IPS-20b (cell line): ENCODE data around the gene SLC4A2.
A peak's percentile ranks its signal among the peaks of the same experiment; 100 is the strongest.
"Not testable (repeated sequence)": the region's sequence is repeated elsewhere in the genome, so short reads cannot be mapped to it uniquely, and the experiment has no call there.

Experiments
- H3K27ac ChIP-seq: one replicate; pipeline ENCODE4 v1.5.1; 2013; ENCODE audit warnings: low read length
- H3K27me3 ChIP-seq: 2 replicates; pipeline ENCODE4 v1.6.1; 2013; ENCODE audit warnings: mild to moderate bottlenecking, low read length, inconsistent platforms; ENCODE audit not compliant: insufficient read depth
- H3K36me3 ChIP-seq: 2 replicates; pipeline ENCODE4 v1.6.1; 2013; ENCODE audit warnings: low read depth, mild to moderate bottlenecking, inconsistent platforms, low read length, moderate library complexity; ENCODE audit not compliant: insufficient read depth
- H3K4me1 ChIP-seq: 2 replicates; pipeline ENCODE4 v1.6.1; 2013; ENCODE audit warnings: mild to moderate bottlenecking, control low read depth, inconsistent platforms, low read length, moderate library complexity; ENCODE audit not compliant: insufficient read depth
- H3K4me3 ChIP-seq: 2 replicates; pipeline ENCODE4 v1.5.1; 2013; ENCODE audit warnings: mild to moderate bottlenecking, low read length, inconsistent platforms
- H3K9ac ChIP-seq: 2 replicates; pipeline ENCODE4 v1.6.1; 2013; ENCODE audit warnings: low read depth, mild to moderate bottlenecking, inconsistent platforms, low read length, moderate library complexity
- H3K9me3 ChIP-seq: 2 replicates; pipeline ENCODE4 v1.6.1; 2013; ENCODE audit warnings: mild to moderate bottlenecking, low read depth, low read length, inconsistent platforms; ENCODE audit not compliant: insufficient read depth

Gene SLC4A2

DNA sequence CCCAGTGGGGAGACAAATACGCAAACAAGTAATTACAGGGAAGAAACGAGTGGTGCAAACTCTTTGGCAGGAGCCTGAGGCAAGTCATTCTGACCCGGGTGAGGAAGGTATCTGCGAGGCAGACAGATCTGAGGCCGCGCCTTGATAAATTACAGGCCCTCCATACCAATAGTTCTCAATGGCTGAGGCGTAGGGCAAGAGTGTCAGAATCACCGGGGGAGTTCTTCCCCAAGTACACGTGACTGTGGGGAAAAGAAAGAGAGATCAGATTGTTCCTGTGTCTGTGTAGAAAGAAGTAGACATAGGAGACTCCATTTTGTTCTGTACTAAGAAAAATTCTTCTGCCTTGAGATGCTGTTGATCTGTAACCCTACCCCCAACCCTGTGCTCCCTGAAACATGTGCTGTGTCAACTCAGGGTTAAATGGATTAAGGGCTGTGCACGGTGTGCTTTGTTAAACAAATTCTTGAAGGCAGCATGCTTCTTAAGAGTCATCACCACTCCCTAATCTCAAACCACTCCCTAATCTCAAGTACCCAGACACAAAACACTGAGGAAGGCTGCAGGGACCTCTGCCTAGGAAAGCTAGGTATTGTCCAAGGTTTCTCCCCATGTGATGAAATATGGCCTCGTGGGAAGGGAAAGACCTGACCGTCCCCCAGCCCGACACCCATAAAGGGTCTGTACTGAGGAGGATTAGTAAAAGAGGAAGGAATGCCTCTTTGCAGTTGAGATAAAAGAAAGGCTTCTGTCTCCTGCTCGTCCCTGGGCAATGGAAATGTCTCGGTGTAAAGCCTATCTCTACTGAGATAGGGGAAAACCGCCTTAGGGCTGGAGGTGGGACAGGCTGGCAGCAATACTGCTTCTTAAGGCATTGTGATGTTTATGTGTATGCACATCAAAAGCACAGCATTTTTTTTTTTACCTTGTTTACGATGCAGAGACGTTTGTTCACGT lies 32.3 kb upstream of the SLC4A2 start:
- not testable (repeated sequence) for H3K27me3 ChIP-seq, H3K4me1 ChIP-seq, H3K9me3 ChIP-seq, H3K27ac ChIP-seq, H3K36me3 ChIP-seq, H3K9ac ChIP-seq
- H3K4me3 ChIP-seq: peak overlapping the region; percentile 90

DNA sequence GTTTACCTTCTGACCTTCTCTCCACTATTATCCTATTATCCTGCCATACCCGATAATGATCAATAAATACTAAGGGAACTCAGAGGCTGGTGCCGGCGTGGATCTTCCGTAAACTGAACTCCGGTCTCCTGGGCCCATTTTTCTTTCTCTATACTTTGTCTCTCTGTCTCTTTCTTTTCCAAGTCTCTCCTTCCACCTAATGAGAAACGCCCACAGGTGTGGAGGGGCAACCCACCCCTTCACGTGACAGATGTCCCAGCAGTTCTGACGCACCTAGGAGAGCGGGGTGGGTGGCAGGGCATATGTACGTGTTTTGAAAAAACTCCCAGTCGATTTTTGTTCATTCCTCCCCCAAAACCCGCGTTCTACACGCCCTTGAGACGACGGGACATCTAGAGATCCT lies 31.7 kb upstream of the SLC4A2 start:
- H3K9me3 ChIP-seq, H3K27me3 ChIP-seq, H3K36me3 ChIP-seq, H3K27ac ChIP-seq, H3K4me1 ChIP-seq, H3K9ac ChIP-seq: not testable (repeated sequence)
- H3K4me3 ChIP-seq: peak overlapping the region; percentile 90

GRCh38 chr7:151028131-151028947 lies 31.1 kb upstream of the SLC4A2 start, which contains the start of gene ABCB8:
Gene ABCB8 (plus strand): TSS chr7:151028450. CDS start chr7:151028516, 66 bp downstream.
- H3K4me1 ChIP-seq: peaks cover 5% of the 10 kb centered on the region
- H3K9ac ChIP-seq: peak within 1 kb of the TSS; percentile 67; the same call in 1 of the 2 replicates
- no peaks in the 10 kb centered on the region for H3K36me3 ChIP-seq
- H3K27me3 ChIP-seq: peaks cover 8% of the 10 kb centered on the region
- no peaks in the 10 kb centered on the region for H3K9me3 ChIP-seq
- peak within 1 kb of the TSS; percentile 90 for H3K4me3 ChIP-seq
- H3K27ac ChIP-seq: no peak within 1 kb of the TSS

- Histone ChIP-seq H3K27ac (no peak overlapping the region), H3K9me3 (no peaks in the 10 kb centered on the region), H3K4me1 (peaks cover 5% of the 10 kb centered on the region), H3K27me3 (peaks cover 8% of the 10 kb centered on the region), H3K36me3 (no peaks in the 10 kb centered on the region; the same call in 1 of the 2 replicates), H3K4me3 (peak overlapping the region; percentile 90), H3K9ac (peak overlapping the region; percentile 67; the same call in 1 of the 2 replicates)
Measured at GRCh38 chr7:151028948-151029501, 30.4 kb upstream of the SLC4A2 start.

- H3K36me3 ChIP-seq: peaks cover 9% of the 10 kb centered on the region; the same call in 1 of the 2 replicates
- no peak overlapping the region for H3K4me3 ChIP-seq
- H3K4me1 ChIP-seq: peaks cover 5% of the 10 kb centered on the region
- H3K27me3 ChIP-seq: peaks cover 5% of the 10 kb centered on the region
- H3K9me3 ChIP-seq: no peaks in the 10 kb centered on the region
- no peak overlapping the region for H3K9ac ChIP-seq
- no peak overlapping the region for H3K27ac ChIP-seq
Measured at GRCh38 chr7:151031011-151031410, 28.4 kb upstream of the SLC4A2 start.

- H3K4me3 ChIP-seq: no peak overlapping the region
- H3K9me3 ChIP-seq: no peaks in the 10 kb centered on the region
- H3K27ac ChIP-seq: no peak overlapping the region
- H3K9ac ChIP-seq: no peak overlapping the region
- no peaks in the 10 kb centered on the region for H3K27me3 ChIP-seq
- no peaks in the 10 kb centered on the region for H3K4me1 ChIP-seq
- peaks cover 14% of the 10 kb centered on the region; the same call in 1 of the 2 replicates for H3K36me3 ChIP-seq
Measured at GRCh38 chr7:151032936-151033863, 26.2 kb upstream of the SLC4A2 start.

DNA sequence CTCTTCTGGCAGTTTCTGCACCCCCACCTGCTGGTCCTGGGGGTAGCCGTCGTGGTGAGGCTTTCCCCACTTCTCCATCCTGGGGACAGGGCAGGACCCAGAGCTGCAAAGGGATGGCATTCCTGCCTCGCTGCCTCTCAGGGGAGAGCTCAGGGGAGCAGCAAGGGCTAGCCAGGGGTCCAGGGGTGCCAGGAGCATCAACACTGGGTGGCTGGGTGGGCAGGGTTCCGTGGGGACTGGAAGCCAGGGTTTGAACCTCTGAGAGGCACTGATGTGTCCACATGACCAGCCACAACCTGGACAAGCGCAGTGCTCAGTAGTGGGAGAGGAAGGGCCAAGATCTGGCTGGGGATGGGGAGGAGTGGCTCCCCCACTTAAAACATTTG lies 25.5 kb upstream of the SLC4A2 start:
- Histone ChIP-seq H3K4me1 (no peaks in the 10 kb centered on the region), H3K36me3 (peaks cover 14% of the 10 kb centered on the region; the same call in 1 of the 2 replicates), H3K4me3 (no peak overlapping the region), H3K9ac (no peak overlapping the region), H3K27ac (no peak overlapping the region), H3K9me3 (no peaks in the 10 kb centered on the region), H3K27me3 (no peaks in the 10 kb centered on the region)

GRCh38 chr7:151034312-151035025 lies 24.9 kb upstream of the SLC4A2 start:
- no peaks in the 10 kb centered on the region for H3K27me3 ChIP-seq
- H3K4me3 ChIP-seq: no peak overlapping the region
- H3K4me1 ChIP-seq: no peaks in the 10 kb centered on the region
- no peak overlapping the region for H3K27ac ChIP-seq
- no peak overlapping the region for H3K9ac ChIP-seq
- peaks cover 14% of the 10 kb centered on the region; the same call in 1 of the 2 replicates for H3K36me3 ChIP-seq
- H3K9me3 ChIP-seq: no peaks in the 10 kb centered on the region

- H3K9me3 ChIP-seq: no peaks in the 10 kb centered on the region
- no peaks in the 10 kb centered on the region for H3K27me3 ChIP-seq
- H3K36me3 ChIP-seq: peaks cover 14% of the 10 kb centered on the region; the same call in 1 of the 2 replicates
- no peak overlapping the region for H3K4me3 ChIP-seq
- no peak overlapping the region for H3K27ac ChIP-seq
- H3K9ac ChIP-seq: no peak overlapping the region
- H3K4me1 ChIP-seq: no peaks in the 10 kb centered on the region
Measured at GRCh38 chr7:151035026-151035717, 24.2 kb upstream of the SLC4A2 start.

- Histone ChIP-seq H3K9me3 (no peaks in the 10 kb centered on the region), H3K4me3 (no peak overlapping the region), H3K36me3 (peaks cover 14% of the 10 kb centered on the region; the same call in 1 of the 2 replicates), H3K27ac (no peak overlapping the region), H3K27me3 (no peaks in the 10 kb centered on the region), H3K4me1 (no peaks in the 10 kb centered on the region), H3K9ac (no peak overlapping the region)
Measured at GRCh38 chr7:151035902-151036301, 23.5 kb upstream of the SLC4A2 start.
